NOMO-1 (cell line): ENCODE measurements around the gene RESP18.
"Not testable (repeated sequence)": the region's sequence is repeated elsewhere in the genome, so short reads cannot be mapped to it uniquely, and the experiment has no call there.

Experiments
- DNase-seq, 2 experiments: peaks; one replicate each; lab custom pipeline; 2025; ENCODE audit not compliant: unreplicated experiment in 2 of 2; lab: John Stamatoyannopoulos, UW

The RESP18 gene

GRCh38 chr2:219325657-219326315 is 6.8 kb downstream of the RESP18 start:
- DNase-seq = no peak

GRCh38 chr2:219325136-219325535 is 7.4 kb downstream of the RESP18 start:
- DNase-seq = no peak

- DNase-seq = no peak
These were observed 9.1 kb downstream of the RESP18 start for GRCh38 chr2:219323434-219323833.

- DNase-seq = no peak
These were observed 17.6 kb downstream of the RESP18 start for GRCh38 chr2:219314804-219315468.

GRCh38 chr2:219312683-219313263 is 19.8 kb downstream of the RESP18 start:
- DNase-seq = not testable (repeated sequence)

- DNase-seq = no peak
These were observed 23.3 kb downstream of the RESP18 start, which contains the start of gene PTPRN for GRCh38 chr2:219309278-219309677. PTPRN (minus strand) TSS chr2:219309401; CDS start chr2:219309332, 69 bp downstream.

- DNase-seq = peak; percentile 60 to 61
These were observed 24.1 kb downstream of the RESP18 start for GRCh38 chr2:219308142-219309101.

GRCh38 chr2:219306047-219306446 is 26.5 kb downstream of the RESP18 start:
- no peak for DNase-seq

- no peak for DNase-seq
These were observed 28.3 kb downstream of the RESP18 start for GRCh38 chr2:219304223-219304622.

- no peak for DNase-seq
These were observed 30.1 kb downstream of the RESP18 start for GRCh38 chr2:219302412-219302968.

GRCh38 chr2:219300022-219300421 is 32.5 kb downstream of the RESP18 start:
- no peak for DNase-seq

- no peak for DNase-seq
These were observed 33.2 kb downstream of the RESP18 start for GRCh38 chr2:219299372-219299760.

GRCh38 chr2:219298759-219299371 is 33.7 kb downstream of the RESP18 start:
- peak; percentile 61 to 78 for DNase-seq

- DNase-seq = no peak
These were observed 34.6 kb downstream of the RESP18 start for GRCh38 chr2:219297766-219298456.

GRCh38 chr2:219296631-219297391 is 35.7 kb downstream of the RESP18 start:
- no peak for DNase-seq

- no peak for DNase-seq
These were observed 36.4 kb downstream of the RESP18 start for GRCh38 chr2:219296142-219296541.

GRCh38 chr2:219294356-219295351 is 37.9 kb downstream of the RESP18 start:
- peak; percentile 77 to 79 for DNase-seq
